Kidney tubule cell (primary cell): Measurements from ENCODE around the gene CLIP1.
"Not testable (repeated sequence)": the region's sequence is repeated elsewhere in the genome, so short reads cannot be mapped to it uniquely, and the experiment has no call there.

Experiments used
- DNase-seq: peaks from one replicate; pipeline ENCODE4 v3.0.0-alpha.2; 2018; ENCODE audit warnings: low spot score

CLIP1 gene

DNA sequence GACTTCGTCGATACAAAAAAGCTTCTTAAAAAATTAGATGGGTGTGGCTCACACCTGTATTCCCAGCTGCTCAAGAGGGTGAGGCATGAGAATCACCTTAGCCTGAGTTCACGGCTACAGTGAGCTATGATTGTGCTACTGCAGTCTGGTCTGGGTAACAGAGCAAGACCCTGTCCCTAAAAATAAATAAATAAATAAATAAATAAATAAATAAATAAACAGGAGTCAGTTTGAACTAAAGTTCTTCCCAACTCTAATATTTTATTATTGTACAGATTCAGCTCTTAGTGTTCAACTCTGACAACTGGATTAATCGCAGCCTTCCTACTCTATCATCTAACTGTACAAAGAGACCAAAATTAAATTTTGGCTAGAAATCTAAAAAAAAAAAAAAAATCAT lies 12.7 kb upstream of the CLIP1 start:
- DNase-seq: no peak

DNA sequence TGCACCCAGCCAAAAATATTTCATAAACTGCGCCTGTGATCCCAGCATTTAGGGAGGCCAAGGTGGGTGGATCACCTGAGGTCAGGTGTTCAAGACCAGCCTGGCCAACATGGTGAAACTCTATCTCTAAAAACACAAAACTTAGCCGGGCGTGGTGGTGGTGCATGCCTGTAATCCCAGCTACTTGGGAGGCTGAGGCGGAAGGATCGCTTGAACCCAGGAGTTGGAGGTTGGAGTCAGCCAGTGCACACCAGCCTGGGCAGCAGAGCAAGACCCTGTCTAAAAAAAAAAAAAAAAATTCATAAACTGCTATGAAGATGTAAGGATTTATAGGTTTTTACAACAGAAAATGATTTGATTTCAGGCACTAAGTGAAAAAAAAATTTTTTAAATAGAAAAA lies 6.6 kb upstream of the CLIP1 start:
- DNase-seq: not testable (repeated sequence)

DNA sequence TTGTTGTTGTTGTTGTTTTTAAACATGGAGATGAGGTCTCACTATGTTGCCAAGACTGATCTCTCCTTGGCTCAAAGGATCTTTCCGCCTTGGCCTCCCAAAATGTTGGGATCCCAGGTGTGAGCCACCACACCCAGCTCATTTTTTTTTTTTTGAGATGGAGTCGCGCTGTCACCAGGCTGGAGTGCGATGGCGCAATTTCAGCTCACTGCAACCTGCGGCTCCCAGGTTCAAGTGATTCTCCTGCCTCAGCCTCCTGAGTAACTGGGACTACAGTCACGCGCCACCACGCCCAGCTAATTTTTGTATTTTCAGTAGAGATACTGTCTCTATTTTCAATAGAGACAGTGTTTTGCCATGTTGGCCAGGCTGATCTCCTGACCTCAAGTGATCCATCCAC lies 4.9 kb upstream of the CLIP1 start:
- no peak for DNase-seq

GRCh38 chr12:122423258-122424165 lies 1.0 kb upstream of the CLIP1 start:
- DNase-seq: peak; percentile 55

DNA sequence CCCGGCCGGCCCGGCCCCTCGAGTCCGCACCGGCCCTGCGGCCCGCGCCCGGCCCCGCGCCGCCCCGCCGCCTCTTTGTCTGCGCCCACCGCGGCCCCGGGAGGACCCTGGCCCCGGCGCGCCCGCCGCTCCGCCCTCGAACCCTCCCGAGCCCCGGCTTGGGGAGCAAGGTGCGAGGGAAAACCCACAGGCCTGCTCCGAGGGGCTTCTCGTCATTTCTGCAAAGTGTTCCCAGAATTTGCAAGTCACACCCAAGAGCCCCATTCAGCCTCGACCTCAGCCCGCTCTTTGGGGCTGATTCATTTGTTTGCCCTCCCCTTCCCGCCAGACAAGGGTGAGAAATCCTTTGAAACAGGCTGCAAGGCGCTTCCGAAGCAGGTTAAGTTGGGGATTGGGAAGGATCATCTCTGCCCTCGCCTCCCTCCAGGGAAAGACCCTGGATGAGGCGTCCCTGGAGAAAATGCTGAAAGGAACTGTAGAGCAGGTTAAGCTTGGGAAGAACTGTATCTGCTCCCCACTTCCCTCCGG lies 325 bp upstream of the CLIP1 start:
- peak; percentile 76 for DNase-seq

GRCh38 chr12:122421187-122421820 lies 1.2 kb downstream of the CLIP1 start:
- DNase-seq: peak; percentile 54

DNA sequence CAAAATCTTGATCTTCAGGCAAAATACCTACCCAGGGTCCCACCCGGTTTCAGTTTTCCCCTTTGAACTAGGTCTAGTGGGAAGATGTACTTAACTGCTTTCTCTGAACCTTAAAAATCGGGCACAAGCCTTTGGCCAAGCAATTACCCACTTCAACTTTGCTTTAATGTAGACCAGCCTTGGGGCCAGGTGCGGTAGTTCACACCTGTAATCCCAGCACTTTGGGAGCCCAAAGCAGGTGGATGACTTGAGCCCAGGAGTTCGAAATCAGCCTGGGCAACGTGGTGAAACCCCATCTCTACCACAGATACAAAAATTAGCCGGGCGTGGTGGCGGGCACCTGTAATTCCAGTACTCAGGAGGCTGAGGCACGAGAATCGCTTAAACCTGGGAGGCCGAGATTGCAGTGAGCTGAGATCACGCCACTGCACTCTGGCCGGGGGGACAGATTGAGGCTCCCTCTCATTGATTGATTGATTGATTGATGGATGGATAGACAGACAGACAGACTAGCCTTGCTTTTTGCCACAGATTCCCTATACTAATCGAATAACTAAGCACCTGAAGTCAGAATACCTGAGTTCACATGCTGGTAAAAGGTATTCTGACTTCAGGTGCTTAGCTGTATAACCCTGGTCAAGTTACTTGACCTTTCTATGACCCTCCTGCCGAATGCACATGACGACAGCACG lies 1.9 kb downstream of the CLIP1 start:
- DNase-seq: no peak

DNA sequence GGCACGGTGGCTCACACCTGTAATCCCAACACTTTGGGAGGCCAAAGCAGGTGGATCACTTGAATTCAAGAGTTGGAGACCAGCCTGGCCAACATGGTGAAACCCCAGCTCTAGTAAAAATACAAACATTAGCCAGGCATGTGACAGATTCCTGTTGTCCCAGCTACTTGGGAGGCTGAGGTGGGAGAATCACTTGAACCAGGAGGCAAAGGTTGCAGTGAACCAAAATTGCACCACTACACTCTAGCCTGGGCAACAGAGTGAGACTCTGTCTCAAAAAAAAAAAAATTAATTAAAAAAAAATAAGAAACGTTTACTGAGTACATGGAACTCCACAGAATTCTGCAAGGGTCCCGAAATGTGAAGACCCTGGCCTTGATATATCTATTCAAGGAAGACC lies 3.4 kb downstream of the CLIP1 start:
- not testable (repeated sequence) for DNase-seq

DNA sequence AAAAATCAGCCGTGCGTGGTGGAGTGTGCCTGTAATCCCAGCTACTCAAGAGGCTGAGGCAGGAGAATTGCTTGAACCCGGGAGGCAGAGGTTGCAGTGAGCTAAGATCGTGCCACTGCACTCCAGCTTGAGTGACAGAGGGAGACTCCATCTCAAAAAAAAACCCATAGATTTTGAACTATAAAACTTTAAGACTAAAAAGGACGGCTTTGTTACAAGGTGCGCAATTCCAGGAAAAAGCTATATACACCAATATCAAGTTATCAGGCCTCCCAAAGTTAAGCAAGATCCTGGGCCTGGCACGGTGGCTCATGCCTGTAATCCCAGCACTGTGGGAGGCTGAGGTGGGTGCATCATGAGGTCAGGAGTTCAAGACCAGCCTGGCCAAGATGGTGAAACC lies 6.8 kb downstream of the CLIP1 start:
- DNase-seq: not testable (repeated sequence)

GRCh38 chr12:122413516-122414404 lies 8.7 kb downstream of the CLIP1 start:
- DNase-seq: no peak

- no peak for DNase-seq
These were observed 9.5 kb downstream of the CLIP1 start for GRCh38 chr12:122412851-122413433.

DNA sequence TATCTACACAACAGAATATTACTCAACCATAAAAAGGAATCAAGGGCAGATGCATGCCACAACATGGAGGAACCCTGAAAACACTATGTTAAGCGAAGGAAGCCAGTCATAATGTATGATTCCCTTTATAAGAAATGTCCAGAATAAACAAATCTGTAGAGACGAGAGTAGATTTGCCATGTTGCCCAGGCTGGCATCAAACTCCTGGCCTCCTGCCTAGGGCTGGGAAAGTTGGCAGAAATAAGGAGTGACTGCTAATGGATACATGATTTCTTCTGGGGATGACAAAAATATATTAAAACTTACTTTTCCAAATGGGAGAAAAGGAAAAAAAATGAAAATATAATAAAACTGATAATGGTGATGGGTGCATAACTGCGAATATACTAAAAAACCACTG lies 10.9 kb downstream of the CLIP1 start:
- no peak for DNase-seq

- no peak for DNase-seq
These were observed 15.3 kb downstream of the CLIP1 start for GRCh38 chr12:122407208-122407607.

DNA sequence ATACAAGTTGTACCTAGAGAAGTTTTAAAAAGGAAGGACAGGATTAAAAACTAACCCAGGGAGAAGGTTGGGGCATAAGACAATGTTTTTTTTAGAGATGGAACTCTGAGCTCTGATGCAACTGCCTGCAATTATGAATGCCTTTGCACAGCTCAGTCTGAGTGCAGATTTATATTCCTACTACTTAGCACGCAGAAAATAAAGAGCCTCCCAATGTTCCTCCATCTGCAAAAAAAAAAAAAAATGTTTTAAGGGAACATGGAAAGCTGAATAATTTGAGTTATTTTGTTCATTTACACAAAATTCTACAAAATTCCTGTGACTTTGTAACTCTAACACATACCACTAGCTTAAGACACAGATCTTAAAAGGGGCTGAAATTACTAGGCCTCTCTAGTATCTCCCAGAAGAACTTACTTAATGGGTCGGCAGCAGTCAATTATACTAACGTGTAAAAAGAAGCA lies 15.7 kb downstream of the CLIP1 start:
- DNase-seq: no peak

DNA sequence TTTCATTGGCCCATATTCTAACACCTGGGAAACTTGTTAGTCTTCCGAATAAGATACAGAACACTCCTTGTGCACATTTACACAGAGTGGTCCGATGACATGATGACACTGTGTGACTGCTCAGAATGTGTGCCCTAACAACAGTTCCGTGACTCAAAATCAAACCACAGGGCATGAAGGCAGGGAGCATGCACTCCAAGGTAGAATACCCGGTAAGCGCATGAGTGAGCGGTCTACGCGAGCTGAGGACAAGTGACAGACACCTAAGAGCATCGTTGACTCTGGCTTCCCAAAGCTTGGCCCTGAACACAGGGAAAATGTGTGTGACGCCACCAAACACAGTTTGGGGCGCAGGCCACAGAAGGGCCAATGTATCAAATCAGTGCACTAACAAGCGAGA lies 18.6 kb downstream of the CLIP1 start:
- no peak for DNase-seq

DNA sequence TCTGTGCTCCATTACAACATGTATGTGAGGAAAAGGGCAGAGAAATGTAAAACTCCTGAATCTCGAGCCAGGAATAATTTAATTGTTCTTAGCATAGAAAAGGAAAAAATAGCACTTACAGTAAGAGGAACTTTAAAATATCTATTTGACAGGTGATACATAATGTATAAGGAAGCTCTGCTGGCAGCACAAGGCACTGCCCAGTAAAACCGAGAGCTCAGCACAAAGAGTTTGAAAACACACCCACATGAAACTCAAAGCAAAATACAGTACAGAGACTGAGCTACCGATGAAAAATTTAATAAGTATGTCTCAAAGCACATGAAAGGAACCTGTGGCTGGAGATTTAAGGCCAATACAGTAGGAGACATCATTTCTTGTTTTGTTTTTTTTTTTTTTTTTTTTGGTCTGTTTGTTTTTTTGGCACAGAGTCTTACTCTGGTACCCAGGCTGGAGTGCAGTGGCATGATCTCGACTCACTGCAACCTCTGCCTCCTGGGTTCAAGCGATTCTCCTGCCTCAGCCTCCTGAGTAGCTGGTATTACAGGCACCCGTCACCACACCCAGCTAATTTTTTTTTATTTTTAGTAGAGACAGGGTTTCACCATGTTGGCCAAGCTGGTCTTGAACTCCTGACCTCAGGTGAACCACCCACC lies 19.2 kb downstream of the CLIP1 start:
- no peak for DNase-seq

DNA sequence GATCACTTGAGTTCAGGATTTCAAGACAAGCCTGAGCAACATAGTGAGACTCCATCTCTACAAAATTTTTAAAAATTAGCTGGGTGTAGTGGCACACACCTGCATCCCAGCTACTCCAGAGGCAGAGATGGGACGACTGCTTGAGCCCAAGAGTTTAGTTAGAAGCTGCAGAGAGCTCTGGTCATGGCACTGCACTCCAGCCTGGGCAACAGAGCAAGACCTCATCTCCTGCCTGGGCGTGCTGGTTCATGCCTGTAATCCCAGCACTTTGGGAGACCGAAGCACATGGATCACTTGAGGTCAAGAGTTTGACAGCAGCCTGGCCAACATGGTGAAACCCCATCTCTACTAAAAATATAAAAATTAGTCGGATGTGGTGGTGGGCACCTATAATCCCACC lies 20.2 kb downstream of the CLIP1 start:
- DNase-seq: no peak

- peak; percentile 85 for DNase-seq
These were observed 22.7 kb downstream of the CLIP1 start for GRCh38 chr12:122399592-122400373.

- DNase-seq: no peak
These were observed 23.2 kb downstream of the CLIP1 start for GRCh38 chr12:122399254-122399591.

- not testable (repeated sequence) for DNase-seq
These were observed 24.5 kb downstream of the CLIP1 start for GRCh38 chr12:122397981-122398380.
